Anterior cingulate cortex (tissue), 58 donors: ENCODE data around the gene NUCB1.
A peak's percentile ranks its signal among the peaks of the same experiment; 100 is the strongest.

Experiments used
- DNase-seq, 58 donors: peaks; one replicate each; lab custom pipeline; 2025; lab: John Stamatoyannopoulos, UW

Gene NUCB1

DNA sequence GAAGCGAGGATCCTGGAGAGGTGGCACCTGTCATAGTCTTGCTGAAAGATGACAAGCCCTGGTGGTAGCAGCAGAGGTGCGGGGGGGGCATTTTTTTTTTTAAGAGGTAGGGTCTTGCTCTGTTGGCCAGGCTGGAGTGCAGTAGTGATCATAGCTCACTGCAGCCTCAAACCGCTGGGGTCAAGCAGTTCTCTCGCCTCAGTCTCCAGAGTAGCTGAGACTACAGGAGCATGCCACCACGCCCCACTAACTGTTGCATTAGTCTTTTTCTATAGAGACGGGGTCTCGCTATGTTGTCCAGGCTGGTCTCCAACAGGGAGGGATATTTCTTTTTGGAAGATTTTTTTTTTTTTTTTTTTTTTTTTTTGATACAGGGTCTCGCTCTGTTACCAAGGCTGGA is 57.9 kb downstream of the NUCB1 start:
- DNase-seq, result no peak

- no peak for DNase-seq
Observed at GRCh38 chr19:48959341-48960239, 59.5 kb downstream of the NUCB1 start.

DNA sequence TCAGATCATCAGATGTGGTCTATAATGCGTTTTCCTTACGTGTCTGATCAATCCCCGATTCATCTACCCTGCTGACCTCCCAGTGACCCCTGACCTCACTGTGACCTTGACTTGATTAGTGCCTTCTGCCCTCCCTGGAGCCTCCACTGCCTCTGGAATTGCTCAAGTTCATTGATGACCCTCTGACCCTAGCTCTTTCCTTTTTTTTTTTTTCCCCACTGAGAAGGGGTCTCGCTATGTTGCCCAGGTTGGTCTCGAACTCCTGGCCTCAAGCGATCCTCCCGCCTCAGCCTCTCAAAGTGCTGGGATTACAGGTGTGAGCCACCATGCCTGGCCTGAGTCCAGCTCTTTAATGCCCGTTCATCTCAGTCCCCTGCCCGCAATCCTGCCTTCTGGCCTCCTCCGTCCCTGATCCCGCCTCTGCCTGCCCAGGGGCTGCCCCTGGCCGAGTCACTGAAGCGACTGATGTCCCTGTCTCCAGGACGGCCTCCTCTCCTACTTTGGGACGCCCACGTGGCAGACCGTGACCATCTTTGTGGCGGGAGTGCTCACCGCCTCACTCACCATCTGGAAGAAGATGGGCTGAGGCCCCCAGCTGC is 61.0 kb downstream of the NUCB1 start:
- peak in 1 of 58 donors; percentile 14 for DNase-seq

DNA sequence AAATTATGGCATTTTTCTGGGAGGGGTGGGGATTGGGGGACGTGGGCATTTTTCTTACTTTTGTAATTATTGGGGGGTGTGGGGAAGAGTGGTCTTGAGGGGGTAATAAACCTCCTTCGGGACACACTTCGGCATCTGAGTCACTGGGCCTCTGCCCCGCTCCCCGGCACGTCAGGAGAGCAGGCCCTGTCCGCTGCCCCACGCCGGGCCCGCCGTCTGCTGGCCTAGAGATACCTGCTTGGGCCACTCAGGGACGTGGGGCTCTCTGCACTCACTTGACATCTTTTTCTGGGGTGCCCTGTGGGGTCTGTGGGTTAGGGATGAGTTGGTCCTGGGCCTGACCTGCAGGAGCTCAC is 61.5 kb downstream of the NUCB1 start:
- DNase-seq, result no peak

DNA sequence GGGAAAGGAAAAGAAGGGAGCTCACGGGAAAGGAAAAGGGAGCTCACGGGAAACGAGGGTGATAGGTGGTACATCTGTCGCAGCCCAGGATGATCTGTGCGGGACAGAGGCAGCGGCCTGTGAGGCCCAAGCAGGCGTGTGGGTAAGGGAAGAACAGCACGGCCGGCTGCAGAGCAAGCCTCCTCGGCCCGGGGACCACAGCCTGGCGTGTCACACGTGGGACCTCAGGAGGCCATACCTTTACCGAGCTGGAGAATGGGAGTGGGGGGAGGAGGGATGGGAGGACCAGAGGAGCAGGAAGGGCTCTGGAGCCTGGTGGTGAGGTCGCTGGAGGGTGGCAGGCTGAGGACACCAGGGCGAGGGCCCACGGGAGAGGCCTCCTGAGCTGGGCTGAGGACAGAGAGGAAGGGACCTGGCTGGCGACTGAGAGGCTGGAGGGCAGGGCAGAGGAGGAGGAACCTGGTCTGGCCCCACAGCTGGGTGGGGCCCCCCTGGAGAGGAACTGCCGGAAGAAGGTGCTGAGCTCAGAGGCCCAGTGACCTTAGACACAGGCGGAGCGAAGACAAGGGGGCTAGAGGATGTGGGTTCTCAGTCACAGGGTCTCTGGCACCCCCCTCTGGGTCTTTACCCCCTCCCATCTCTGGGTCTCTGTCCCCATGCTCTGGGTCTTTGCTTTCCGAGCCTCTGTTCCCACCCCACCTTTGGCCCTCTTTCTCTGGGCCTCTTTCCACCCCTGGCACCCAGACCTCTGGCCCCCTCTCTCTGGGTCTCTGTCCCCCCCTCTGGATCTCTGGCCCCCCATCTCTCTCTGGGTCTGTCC is 62.1 kb downstream of the NUCB1 start:
- DNase-seq, result peak in 9 of 58 donors; percentile 3 to 48 (median 19)

- DNase-seq, result no peak
Observed at GRCh38 chr19:48962849-48963165, 62.7 kb downstream of the NUCB1 start.

DNA sequence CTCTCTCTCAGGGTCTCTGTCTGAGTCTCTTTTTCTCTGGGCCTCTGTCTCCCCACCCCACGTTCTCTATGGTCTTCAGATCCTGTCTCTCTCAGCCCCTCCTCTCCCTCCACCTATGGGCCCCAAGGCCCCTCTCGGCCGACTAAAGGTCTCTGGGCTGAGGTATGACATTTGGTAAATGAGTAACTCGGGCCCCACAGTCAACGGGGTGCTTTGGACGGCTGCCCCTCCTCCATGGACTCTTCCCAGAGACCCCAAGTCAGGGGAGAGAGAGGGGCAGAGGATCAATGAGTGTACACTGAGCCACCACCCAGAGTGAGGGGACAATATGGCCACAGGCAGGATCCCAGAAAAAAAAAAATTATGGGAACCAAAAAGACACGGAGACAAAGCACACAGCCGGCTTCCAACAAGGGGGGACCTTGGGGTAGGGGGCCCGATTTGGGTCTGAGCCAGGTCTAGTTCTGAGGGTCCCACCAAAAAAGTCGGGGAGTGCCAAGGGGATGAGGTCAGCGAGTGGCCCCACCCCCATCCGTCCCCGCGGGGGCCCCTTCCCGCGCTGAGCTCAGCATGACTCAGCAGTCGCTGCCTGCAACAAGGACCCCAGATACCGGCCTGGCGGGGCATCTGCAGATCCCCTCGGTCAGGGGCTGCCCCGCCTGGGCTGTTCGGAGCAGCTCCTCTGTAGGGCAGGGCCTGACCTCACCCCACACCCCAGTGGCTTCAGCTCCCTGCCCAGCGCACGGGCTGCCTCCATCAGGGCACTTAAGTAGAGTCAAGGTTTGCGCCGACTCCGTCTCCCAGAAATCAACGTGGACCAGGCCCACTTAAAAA is 63.5 kb downstream of the NUCB1 start:
- DNase-seq, result peak in 54 of 58 donors; percentile 12 to 91 (median 50)

- peak in 10 of 58 donors; percentile 16 to 59 (median 43) for DNase-seq
Observed at GRCh38 chr19:48964205-48965039, 64.3 kb downstream of the NUCB1 start.

DNA sequence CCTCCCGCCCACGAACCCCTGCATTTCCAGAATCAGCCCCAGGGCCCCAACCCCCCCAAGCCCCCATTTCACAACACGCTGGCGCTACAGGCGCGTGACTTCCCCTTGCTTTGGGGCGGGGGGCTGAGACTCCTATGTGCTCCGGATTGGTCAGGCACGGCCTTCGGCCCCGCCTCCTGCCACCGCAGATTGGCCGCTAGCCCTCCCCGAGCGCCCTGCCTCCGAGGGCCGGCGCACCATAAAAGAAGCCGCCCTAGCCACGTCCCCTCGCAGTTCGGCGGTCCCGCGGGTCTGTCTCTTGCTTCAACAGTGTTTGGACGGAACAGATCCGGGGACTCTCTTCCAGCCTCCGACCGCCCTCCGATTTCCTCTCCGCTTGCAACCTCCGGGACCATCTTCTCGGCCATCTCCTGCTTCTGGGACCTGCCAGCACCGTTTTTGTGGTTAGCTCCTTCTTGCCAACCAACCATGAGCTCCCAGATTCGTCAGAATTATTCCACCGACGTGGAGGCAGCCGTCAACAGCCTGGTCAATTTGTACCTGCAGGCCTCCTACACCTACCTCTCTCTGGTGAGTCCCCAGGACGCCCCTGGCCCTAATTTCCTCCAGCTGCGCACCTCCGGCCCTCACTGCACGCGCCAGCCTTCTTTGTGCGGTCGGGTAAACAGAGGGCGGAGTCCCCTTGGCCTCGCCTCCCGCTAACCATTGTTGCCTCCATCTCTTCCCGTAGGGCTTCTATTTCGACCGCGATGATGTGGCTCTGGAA is 65.1 kb downstream of the NUCB1 start, which contains the start of gene FTL:
Gene FTL (plus strand): TSS at position 270 of the 766 bp plus-strand sequence. CDS start 199 bp downstream, at position 469.
- peak; percentile 61 to 99 (median 97) for DNase-seq

DNA sequence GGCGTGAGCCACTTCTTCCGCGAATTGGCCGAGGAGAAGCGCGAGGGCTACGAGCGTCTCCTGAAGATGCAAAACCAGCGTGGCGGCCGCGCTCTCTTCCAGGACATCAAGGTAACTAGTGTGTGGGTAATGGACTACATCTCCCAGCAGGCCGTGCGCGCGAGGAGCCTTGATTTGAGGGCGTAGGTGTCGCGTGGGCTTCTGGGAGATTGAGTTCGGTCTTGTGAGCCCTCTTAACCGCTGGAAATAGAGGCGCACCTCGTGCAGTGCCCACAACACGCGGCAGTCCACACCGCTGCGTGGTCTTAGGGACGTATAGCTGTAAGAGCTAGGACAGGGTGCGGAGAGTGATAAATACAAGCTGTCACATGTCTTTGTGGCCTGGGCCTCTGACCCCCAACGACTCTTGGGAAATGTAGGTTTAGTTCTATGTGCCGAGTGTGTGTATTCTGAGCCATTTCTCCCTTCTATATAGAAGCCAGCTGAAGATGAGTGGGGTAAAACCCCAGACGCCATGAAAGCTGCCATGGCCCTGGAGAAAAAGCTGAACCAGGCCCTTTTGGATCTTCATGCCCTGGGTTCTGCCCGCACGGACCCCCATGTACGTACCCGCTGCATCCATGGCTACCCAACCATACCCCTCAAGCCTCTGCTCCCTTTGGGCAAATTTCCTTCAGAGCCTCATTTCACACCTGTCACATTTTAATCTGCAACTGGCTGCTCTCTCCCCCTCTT is 65.9 kb downstream of the NUCB1 start:
- peak; percentile 43 to 90 (median 78) for DNase-seq

DNA sequence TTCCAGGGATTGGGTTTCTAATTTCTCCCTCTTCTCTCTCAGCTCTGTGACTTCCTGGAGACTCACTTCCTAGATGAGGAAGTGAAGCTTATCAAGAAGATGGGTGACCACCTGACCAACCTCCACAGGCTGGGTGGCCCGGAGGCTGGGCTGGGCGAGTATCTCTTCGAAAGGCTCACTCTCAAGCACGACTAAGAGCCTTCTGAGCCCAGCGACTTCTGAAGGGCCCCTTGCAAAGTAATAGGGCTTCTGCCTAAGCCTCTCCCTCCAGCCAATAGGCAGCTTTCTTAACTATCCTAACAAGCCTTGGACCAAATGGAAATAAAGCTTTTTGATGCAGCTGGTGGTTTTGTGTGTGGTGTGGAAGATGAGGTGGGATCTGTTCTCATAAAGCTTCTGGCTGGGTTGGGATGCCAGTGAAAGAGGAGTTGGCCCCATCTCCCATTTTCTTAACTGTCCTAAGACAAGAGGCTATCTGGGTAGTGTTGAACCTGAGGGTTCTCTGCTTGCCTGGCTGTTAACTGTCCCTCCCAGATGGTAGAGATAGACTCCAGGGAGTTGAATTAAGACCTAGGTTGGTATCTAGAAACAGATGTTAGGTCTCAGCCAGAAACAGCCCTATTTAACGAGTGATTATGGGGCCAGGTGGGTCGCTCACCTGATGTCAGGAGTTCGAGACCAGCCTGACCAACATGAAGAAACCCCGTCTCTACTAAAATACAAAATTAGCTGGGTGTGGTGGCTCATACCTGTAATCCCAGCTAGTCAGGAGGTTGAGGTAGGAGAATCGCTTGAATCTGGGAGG is 66.6 kb downstream of the NUCB1 start:
- DNase-seq, result peak in 7 of 58 donors; percentile 9 to 33 (median 18)

DNA sequence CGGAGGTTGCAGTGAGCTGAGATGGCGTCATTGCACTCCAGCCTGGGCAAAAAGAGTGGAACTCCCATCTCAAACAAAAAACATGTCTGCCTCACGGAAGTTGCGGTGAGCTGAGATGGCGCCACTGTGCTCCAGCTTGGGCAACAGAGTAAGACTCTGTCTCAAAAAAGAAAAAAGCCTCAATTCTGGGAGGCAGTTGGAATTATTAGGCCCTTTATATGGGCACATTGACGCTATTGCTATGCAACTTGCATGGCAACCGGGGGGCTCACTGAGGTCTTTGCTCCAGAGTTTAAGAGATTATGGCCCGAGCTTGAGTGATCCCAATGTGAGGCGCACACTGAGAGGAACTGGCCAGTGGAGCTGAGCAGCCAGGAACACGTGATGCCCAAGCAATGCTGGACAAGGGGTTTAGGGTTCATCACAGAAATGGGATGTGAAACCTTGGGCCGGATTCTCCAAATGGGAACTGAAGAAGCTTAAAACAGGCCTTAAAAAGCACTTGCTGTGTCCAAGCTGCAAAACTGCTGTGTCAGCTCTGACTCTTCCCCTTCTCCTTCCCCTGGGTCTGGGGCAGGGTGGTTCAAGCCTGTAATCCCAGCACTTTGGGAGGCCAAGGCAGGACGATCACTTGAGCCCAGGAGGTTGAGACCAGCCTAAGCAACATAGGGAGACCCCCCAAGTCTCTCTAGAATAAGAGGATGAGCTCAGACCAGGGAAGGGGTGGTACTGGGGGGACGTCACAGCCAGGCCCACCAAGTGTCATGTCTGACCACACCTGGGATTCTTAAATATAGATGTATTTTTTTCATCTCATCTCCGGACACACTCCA is 67.5 kb downstream of the NUCB1 start:
- peak in 38 of 58 donors; percentile 6 to 72 (median 36) for DNase-seq

DNA sequence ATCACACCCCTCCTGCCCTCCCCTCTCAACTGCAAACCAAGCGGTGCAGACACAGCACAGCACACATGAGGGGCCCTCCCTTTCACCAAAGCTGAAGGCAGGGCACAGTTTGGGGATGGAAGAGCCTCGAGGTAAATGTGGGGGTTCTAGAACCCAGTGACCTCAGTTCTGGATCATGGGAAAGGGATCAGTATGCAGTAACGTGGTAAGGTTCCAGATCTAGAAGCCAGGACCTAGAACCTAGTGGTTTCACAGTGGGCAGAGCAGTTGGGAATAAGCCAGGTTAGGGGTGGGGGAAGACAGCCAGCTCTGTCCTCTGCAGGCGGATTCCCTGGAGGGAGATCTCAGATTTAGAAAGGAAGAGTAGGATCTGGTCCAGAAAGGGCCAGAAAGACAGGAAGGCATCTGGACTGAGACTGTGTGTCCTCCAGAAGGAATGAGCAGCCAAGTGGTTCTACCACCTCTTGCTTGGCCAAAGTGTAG is 68.1 kb downstream of the NUCB1 start:
- no peak for DNase-seq

DNA sequence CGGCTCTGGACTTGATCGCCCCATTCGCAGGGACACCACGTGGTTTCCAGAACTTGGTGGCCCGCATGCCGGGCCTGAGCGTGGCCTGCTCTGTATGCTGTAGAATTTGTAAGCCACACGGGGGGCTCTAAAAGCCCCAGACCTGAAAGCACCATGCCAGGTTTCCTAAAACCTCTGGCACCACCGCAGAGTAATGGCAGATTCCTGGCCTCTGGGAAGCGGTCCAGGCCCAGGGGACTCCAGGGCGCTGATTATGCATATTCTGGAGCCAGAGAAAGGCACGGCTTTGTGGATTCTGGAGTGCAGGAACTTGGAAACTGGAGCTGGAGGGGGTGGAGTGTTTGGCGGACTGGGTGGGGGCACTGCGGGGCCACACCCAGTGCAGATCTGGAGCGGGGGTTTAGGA is 68.7 kb downstream of the NUCB1 start:
- DNase-seq, result peak in 8 of 58 donors; percentile 2 to 20 (median 12)

- DNase-seq, result no peak
Observed at GRCh38 chr19:48969276-48970138, 69.4 kb downstream of the NUCB1 start.
